ENCODE data around the gene SOX8.

SOX8 gene

DNA sequence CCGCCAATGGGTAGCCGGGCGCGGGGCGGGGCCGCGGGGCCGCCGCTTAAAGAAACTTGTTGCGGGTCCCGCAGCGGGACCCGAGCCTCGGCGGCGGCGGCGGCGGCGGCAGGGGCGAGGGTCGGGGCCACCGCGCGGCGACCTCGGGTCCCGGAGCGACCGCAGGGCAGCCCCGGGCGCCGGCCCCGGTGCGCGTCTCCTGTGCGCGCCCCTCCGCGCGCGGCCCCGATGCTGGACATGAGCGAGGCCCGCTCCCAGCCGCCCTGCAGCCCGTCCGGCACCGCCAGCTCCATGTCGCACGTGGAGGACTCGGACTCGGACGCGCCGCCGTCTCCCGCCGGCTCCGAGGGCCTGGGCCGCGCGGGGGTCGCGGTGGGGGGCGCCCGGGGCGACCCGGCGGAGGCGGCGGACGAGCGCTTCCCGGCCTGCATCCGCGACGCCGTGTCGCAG is at the start of gene SOX8:
TSS of gene SOX8 (plus strand) at position 76 of the 450 bp plus-strand sequence. CDS start at position 229, 153 bp downstream.
- peak within 1 kb of the TSS; percentile 38 for H3K4me3 ChIP-seq (replicated peaks; ENCODE audit: low read depth, low read length)
- DNase-seq (ENCODE audit: low read depth) = no peak
- TF ChIP-seq, protein P1, sequence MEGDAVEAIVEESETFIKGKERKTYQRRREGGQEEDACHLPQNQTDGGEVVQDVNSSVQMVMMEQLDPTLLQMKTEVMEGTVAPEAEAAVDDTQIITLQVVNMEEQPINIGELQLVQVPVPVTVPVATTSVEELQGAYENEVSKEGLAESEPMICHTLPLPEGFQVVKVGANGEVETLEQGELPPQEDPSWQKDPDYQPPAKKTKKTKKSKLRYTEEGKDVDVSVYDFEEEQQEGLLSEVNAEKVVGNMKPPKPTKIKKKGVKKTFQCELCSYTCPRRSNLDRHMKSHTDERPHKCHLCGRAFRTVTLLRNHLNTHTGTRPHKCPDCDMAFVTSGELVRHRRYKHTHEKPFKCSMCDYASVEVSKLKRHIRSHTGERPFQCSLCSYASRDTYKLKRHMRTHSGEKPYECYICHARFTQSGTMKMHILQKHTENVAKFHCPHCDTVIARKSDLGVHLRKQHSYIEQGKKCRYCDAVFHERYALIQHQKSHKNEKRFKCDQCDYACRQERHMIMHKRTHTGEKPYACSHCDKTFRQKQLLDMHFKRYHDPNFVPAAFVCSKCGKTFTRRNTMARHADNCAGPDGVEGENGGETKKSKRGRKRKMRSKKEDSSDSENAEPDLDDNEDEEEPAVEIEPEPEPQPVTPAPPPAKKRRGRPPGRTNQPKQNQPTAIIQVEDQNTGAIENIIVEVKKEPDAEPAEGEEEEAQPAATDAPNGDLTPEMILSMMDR (IDR thresholded peaks at IDR 0.05; ENCODE audit: low read length, missing control alignments) = no peak

DNA sequence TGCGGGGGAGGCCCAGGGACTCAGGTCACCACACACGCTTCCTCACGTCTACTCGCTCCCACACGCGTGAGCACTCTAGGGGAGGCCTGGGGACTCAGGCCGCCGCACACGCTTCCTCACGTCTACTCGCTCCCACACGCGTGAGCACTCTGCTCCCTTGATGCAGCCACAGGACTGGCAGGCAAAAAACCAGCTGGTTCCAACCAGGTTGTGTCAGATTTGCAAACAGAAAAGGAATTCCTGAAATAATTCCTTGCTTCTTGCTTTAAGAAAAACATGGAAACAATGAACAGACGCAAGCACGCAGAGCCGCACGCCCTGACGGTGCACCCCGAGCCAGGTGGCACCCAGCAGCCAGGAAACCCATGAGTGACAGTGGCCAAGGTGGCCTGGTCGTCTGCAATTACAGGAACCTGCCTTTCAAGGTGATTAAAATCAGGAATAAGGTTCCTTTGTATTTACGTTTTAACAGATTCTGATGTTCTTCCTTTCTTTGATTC is 48.7 kb upstream of the SOX8 start:
- TF ChIP-seq, protein P1 (IDR thresholded peaks at IDR 0.05; ENCODE audit: low read length, missing control alignments) = no peak
- no peak overlapping the region for H3K4me3 ChIP-seq (replicated peaks; ENCODE audit: low read depth, low read length)

DNA sequence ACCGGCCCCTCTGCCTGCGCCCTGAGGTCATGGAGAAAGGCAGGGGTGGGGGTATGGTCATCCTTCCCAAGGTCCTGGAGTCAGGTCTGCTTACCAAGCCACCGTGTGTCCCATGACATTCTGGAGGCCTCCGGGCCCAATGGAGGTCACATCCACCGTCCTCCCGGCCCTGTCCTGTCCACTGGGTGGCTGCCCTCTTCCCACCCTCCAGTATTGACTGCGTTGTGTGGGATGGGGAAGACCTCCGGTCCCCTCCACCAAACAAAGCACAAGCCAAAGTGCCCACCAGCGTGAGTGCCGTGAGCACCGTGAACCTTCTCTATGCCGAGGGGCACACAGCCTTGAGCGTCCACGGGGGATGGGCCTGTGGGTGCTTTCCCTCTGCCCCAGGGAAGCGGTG is 48.0 kb upstream of the SOX8 start:
- no peak for DNase-seq (ENCODE audit: low read depth)
- H3K4me3 ChIP-seq (replicated peaks; ENCODE audit: low read depth, low read length) = no peak overlapping the region
- TF ChIP-seq, protein P1 (IDR thresholded peaks at IDR 0.05; ENCODE audit: low read length, missing control alignments) = no peak

More for the DNA sequence above, 48.7 kb upstream of the SOX8 start:
- no peak for DNase-seq (ENCODE audit: low read depth)

DNA sequence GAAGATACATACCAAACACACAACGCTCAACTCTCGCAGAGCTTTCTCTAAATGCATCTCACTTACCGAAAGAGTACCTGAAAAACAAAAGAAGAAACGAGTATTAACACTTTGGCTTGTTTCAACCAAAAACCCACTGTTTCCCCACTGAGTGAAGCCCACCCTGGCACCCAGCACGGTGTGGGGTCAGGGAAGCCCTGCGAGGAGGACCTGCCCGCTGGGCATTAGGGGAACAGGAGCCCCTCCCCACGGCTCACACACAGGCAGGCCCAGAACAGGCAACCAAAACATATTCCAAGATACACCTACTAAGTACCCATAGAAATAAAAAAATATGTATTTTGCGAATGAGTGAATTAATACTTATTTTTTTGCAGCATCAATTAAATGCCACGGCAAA is 47.4 kb upstream of the SOX8 start:
- DNase-seq (ENCODE audit: low read depth) = no peak
- H3K4me3 ChIP-seq (replicated peaks; ENCODE audit: low read depth, low read length) = no peak overlapping the region
- TF ChIP-seq, protein P1 (IDR thresholded peaks at IDR 0.05; ENCODE audit: low read length, missing control alignments) = no peak

DNA sequence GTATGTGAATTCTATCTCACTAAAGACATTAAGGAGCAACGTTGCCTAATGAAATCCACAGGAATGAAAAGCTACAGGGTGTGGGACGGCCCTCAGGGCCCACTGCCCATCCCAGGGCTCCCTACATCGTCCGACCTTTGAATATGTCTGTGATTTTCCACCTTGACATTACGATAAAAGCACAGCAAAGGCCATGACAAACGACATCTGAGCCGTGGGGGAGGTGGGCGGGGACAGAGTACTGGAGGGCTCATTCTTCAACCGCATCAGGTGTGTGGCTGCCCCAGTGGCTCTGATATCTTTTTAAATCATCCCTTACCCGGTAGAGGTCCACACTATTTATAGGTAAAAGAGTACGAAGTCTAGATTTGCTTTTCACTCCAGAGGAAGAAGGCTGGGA is 45.9 kb upstream of the SOX8 start:
- no peak for DNase-seq (ENCODE audit: low read depth)
- no peak overlapping the region for H3K4me3 ChIP-seq (replicated peaks; ENCODE audit: low read depth, low read length)
- TF ChIP-seq, protein P1 (IDR thresholded peaks at IDR 0.05; ENCODE audit: low read length, missing control alignments) = no peak

DNA sequence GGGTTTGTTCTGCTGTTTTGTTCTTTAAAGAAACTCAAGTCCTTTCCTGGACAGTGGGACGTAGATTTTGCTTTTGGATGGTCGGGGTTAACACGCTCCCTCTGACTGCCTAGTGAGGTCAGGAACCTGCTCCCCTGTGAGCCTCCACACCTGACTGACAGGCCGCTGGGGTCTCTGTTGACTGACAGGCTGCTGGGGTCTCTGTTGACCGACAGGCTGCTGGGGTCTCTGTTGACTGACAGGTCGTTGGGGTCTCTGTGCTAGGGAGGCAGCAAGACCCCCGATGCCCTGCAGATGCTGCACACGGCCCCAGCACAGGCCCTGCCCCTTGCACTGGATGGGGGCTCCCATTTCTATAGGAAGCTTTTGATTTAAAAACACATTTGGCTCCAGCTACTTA is 44.3 kb upstream of the SOX8 start:
- DNase-seq (ENCODE audit: low read depth) = no peak
- TF ChIP-seq, protein P1 (IDR thresholded peaks at IDR 0.05; ENCODE audit: low read length, missing control alignments) = no peak
- no peak overlapping the region for H3K4me3 ChIP-seq (replicated peaks; ENCODE audit: low read depth, low read length)

DNA sequence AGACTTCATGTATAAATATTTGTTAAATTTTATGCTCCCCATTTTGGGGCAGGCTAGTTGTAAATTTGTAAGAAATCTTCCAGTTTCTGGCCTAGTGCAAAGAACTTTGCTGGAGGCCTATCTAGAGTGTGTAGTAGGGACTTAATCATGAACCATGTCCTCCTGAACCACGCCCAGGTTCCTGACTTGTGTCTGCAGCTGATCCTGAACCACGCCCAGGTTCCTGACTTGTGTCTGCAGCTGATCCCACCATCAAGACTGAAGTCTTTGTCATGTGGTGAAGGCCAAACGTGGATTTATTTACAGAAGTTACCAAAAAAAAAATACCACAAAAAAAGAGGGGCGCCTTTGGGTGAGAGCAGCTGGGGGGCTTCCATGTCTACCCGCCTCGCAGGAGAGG is 43.8 kb upstream of the SOX8 start:
- TF ChIP-seq, protein P1 (IDR thresholded peaks at IDR 0.05; ENCODE audit: low read length, missing control alignments) = no peak
- no peak overlapping the region for H3K4me3 ChIP-seq (replicated peaks; ENCODE audit: low read depth, low read length)
- no peak for DNase-seq (ENCODE audit: low read depth)

All from fibroblast of pulmonary artery (primary cell).